ENCODE measurements around the gene COX7A2L.
"Not testable (repeated sequence)": the region's sequence is repeated elsewhere in the genome, so short reads cannot be mapped to it uniquely, and the experiment has no call there.

The COX7A2L gene

DNA sequence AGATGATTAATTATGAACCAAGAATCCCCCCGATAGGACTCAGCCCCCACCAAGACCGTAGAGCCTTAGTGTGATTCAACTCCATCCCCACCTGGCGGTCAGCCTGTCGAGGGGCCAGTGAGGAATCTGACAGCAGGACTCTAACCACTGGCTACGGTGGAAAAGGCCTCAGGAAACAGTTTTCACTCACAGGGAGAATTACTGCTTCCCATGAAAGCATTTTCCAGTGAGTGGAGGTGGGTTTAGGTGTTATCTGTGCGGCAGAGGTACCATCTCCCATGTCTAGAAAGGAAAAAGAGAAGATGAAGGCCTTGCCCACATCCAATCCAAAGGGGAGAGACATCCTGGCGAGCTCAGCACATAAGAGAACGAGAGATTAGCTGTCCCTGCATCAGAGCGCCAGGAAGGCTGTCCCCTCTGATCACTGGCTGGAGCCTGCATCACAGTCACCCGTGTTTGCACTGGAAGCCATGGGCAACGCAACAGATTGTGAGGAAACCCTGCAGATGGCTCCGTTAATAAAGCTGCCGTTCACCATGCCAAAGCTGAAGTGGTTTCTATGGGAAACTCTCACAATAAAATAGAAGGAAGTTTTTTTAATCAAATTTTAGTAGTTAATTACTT lies 22.3 kb downstream of the COX7A2L start:
- DNase-seq = no peak

DNA sequence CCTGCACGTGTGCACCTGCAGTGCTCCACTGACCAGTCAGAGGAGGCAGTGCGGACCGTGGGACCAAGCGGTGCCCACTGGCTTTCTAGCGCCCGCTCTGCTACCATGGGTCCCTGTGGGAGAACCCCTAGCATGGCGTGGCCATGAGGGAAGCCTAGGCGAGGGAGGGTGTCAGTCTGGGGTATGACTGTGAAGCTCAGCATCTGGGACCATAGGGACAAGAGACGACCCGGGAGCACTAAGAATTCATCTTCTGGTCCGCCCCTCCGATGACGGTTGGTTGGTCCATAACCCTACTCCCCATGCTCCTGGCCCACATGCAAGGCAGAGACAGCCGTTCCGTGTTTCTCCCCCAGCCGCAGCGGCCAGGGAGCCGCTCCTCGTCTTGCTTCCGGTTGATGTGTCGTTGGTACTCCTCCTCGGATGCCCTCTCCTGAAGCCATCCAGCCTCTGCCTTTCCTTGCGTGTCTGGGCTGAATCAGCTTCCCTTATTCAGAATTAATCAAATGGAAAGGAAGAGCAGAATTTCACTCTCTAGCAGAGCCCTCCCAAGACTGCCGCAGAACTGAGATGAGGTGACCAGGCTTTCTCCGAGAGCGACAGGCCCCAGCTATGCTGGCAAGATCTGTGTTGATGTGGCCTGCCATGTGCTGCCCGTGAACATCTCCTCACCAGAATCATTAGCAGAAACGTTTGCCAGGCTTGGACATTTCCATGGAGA lies 23.0 kb downstream of the COX7A2L start:
- DNase-seq = no peak

DNA sequence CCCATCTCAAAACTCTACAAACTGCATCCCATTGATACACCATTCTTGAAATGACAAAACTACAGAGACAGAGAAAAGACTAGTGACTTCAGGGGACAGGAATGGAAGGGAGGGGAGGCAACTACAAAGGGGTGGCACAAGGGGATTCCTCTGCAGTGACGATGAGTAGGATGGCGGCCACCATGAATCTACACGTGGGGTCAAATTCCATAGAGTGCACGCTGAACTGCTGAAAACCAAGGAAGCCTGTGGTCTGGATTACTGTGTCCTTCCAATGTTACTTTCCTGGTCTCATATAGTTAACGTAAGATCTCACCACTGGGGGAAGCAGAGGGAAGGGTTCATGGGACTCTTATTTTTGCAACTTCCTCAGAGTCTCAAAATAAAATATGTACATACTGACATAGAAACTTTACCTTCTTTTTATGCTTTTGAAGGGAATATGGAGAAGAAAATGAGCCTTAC lies 23.6 kb downstream of the COX7A2L start:
- no peak for DNase-seq

DNA sequence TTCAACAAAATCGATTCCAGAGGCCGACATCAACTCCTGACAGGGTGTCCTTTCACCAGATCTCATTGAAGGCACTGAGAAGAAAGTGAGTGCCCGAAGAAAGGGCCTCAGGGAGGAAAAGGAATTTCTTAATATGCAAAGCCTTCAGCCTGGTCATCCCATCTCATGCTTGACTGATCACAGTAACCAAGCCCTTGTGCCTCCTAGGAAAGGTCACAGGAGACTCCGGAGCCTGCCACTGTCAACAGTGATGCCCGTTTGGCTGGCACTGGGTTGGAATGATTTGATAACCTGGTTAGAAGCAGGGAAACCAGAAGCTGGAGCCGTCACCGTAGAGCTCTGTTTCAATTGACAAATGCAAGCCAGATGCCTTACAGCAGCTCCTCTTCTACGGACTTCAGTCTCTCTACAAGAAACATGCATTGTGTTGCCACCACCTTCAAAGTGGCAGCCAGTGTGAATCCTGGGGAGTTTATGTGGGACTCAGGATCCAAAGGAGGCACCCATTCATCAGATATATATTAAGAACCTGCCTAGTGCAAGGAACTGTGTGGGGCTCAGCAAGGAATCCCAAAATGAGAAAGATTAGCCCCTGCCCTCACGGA lies 24.6 kb downstream of the COX7A2L start:
- peak; percentile 26 for DNase-seq

DNA sequence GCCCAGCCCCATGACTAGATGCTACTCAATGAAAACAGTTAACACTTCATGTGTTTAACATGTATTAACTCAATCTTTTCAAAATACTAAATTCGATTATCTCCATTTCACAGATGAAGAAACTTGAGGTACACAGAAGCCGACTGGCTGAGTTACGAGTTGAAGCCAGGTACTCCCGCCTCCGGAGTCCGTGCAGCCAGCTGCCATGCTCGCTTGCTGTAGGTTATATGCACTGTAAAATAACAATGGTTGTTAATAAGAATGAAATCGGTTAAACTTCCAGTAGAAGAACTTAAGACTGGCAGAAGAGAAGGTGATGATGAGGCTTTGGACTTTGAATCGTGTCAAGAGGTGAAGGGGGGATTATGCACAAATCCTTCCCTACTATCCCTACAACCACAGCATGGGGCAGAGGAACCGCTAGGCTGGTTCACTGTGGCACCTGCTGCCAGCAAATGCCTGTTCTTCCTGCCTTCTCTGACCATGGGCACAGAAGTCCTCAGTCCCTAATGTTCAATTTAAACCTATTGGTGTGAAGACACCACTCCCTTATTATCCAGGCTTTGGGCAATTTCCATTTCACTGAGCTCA lies 25.4 kb downstream of the COX7A2L start:
- no peak for DNase-seq

DNA sequence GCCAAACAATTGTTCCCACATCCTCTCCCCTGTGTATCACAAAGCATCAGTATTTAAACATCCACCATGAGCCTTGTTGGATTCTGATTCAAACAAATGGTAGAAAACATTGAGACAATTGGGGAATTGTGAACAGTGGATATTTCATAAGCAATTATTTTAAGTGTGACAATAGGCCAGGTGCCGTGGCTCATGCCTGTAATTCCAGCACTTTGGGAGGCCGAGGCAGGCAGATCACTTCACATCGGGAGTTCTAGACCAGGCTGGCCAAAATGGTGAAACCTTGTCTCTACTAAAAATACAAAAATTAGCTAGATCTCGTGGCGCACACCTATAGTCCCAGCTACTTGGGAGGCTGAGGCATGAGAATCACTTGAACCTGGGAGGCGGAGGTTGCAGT lies 26.2 kb downstream of the COX7A2L start:
- not testable (repeated sequence) for DNase-seq

DNA sequence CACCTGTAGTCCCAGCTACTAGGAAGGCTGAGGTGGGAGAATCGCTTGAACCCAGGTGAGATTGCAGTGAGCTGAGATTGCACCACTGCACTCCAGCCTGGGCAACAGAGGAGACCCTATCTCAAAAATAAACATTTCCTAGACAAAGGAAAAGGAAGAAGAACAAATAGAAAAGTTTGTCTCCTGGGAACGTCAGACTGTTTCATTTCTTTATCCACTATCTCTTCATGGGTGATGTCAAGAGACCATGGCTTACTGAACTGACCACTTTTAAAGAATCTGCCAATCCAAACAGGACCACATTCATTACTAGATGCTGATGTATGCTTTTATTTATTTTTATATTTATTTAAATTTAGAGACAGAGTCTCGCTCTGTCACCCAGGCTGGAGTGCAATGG lies 26.8 kb downstream of the COX7A2L start:
- no peak for DNase-seq

DNA sequence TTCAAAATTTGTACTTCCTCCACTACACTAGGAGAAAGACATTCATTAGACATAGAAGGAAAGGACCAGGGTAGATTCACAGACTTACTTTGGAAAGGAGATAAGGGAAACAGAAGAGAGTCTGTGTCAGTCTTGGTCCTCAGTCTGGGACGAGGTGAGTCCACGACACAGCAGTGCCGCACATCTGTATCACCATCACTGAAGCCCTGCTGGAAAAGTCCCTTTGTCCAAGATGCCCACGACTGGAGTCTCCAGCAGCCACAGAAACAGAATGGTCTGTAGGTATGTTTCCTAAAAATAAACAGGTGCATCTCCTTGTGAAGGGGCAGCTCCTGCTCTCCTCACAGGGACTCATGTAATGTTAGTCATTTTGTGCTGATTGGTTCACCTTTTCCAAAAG lies 27.4 kb downstream of the COX7A2L start:
- no peak for DNase-seq

DNA sequence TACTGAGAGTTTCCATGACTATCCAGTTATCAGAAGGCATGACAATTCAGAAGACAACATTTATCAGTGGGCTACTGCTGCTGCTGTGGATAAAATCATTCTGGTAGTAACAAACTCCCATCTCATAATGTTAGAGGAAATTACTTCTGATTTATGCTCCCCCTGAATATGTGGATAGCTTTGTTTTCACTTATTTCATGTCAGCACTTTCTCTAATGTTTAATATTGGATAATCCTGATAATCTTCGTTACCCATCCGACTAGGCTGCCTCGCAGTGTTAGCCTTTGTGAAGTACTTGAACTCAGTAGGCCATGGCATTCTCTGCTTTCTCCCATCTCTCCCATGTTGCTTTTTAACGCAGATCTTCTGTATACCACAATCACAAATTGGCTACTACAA lies 28.4 kb downstream of the COX7A2L start:
- DNase-seq = no peak

DNA sequence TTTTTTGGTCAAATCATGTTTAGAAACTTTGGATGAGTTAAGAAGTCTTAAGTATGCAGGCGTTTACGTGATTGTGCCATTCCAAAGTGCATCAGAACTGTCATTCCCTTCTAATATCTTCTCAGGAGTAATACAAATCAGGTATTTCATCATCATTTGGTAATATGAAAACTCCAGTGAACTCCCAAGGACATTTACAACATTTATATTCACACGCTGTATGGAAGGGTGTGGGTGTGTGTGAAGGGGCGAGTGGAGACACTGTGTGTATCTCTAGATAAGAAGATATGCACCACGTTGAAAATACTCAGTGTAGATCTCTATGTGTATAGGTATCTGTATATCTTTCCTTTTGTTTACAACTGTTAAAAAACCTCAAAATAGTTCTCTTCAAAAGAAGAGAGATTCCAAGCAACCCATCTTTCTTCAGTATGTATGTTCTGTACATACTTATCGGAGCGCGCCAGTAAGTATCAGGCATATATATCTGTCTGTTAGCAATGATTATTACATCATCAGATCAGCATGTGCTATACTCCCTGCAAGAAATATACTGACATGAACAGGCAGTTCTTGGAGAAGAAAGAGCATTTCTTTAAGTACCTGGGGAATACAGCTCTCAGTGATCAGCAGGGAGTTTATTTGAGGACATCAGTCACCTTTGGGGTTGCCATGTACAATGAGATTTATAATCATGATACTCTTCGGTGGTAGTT lies 29.3 kb downstream of the COX7A2L start:
- DNase-seq = no peak

DNA sequence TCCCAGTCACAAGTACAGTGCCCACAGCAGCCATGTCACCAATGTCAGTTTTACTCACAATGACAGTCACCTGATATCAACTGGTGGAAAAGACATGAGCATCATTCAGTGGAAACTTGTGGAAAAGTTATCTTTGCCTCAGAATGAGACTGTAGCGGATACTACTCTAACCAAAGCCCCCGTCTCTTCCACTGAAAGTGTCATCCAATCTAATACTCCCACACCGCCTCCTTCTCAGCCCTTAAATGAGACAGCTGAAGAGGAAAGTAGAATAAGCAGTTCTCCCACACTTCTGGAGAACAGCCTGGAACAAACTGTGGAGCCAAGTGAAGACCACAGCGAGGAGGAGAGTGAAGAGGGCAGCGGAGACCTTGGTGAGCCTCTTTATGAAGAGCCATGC lies 31.3 kb downstream of the COX7A2L start:
- no peak for DNase-seq

DNA sequence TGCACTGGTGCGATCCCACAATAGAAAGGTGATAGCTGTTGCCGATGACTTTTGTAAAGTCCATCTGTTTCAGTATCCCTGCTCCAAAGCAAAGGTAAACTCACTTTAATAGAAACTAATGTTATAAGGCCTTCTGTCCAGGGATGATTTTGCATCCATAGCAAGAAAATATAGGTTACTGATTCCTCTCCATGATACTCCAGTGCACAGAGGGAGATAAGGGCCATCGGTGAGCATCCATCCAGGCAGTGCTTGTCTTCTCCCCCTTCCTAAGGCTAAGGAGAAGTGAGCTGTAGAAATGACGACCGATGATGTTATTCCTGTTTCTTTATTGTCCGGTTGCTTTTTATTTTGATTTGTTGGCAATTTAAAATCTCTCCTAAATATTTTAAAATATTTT lies 32.1 kb downstream of the COX7A2L start:
- no peak for DNase-seq

DNA sequence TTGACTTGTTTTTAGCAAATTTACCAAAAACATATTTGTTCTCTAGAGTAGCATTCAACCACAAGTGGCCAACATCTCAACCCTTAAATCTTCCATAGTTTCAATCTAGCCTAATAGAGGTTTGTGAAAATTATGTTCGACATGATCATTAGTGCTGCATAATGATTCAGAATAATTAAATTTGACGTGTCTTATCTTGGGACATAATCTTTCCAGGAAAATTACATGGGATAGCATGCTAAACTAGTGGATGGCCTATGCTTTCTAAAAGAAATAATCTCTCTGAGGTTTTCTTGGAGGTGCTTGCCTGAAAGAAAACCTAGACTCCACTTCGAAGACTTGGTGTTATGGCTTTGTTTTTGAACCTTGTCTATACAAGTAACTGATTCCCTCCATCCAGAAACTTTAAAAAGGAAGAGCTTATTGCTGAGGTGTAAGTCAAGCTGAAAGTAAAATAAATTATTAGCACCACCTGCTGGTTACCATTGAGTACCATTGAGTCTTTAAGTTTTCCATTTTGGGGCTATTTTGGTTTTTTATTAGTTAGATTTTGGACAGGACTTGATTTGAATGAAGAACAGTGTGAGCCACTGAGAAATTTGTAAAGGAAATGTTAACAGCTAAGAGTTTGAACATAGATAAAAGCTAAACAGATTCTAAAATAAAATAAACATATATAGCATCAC lies 32.7 kb downstream of the COX7A2L start:
- DNase-seq = no peak

DNA sequence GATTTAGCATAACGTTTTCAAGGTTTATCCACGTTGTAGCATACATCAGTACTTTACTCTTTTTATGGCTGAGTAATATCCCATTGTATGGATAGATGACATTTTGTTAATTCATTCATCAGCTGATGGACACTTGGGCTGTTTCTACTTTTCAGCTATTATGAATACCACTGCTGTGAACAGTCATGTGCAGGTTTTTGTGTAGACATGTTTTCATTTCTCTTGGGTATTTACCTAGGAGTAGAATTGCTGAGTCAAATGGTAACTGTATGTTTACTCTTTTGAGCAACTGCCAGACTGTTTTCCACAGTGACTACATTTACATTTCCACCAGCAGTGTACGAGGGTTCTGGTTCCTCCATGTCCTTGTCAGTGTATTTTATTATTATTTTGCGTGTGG lies 33.9 kb downstream of the COX7A2L start:
- DNase-seq = no peak

DNA sequence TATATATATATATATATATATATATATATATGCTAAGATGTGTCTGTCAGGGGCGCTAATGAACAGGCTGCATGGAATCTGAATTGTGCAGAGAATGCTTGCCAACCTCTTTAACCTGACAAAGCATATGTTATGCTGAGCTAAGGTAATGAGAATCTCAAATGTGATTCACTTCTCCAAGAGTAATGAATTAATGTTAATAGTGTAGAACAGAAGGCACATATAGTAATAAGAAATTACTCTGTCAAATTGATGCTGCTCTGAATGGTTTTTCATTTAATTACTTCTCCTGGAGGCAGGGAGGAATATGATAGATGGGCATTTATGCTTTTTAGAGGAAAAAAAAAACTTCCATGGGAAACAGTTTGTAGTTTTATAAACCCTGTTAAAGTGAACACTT lies 35.4 kb downstream of the COX7A2L start:
- DNase-seq = no peak

DNA sequence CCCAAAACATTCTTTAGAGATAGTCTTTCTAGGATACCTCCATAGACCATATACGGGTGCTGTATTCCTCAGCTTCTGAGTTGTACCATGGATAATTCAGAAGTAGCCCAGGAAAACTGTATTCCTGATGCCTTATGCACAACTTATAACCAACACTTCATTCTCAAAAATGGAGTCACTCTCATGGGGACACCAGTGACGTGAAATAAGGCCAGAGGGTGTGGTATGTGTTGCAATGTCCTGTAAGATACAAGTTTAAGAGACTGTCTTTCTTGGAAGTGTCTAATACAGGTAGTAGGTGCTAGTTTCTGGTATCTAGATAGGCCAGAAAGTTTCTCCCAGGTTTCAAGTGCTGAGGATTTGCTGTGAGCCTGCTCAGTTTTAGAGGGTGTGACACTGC lies 36.1 kb downstream of the COX7A2L start:
- no peak for DNase-seq

DNA sequence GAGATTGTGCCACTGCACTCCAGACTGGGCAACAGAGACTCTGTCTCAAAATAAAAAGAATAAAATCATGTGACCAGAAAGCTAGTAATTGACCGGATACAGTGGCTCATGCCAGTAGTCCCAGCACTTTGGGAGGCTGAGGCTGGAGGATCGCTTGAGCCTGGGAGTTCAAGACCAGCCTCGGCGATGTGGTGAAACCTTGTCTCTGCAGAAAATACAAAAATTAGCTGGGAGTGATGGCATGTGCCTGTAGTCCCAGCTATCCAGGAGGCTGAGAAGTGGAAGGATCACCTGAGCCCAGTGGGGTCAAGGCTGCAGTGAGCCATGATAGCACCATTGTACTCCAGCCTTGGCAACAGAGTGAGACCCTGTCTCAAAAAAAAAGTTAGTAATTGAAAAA lies 36.8 kb downstream of the COX7A2L start:
- DNase-seq = no peak

DNA sequence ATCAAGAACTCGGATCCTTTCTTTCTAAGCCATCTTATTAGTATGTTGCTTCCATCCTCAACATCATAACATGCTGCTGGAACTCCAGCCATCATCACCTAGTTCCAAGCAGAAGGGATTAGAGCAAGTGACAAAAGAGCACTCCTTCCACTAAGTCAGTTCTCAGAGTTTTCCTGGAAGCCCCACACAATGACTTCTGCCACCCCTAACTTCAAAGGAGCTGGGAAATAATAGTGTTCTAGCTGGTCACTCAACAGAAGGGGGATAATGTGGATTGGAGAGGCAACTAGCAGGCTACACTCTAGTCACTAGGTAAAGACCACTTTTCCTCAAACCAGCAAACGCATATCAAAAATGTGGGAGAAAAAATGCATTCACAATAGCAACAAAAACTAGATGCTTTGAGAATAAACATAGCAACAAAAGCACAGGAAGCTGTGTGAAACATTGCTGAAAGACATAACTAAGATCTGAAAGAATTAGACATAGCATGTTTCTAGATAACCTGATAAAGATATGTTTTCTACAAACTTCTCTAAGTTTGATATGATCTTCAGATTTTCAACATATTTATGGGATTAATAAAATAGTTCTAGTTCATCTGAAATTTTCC lies 39.5 kb downstream of the COX7A2L start:
- DNase-seq = no peak

DNA sequence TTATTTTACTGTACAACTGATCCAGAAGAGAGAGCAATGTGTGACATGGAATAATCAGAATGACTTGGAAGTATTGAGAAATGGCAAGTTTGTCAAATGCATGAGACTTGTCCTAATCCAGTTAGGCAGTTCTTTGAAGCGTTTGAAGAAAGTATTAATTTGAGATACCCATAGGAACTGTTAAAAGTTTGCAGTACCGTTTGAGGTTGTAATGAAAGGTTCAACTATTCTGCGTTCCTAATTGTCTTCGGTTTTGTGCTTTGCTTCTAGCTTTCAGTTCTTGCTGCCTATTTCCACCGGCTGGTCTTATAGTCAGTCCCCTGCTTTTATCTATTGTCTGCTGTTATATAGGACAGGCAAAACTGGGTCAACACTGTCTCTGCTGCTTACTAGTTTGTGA lies 41.8 kb downstream of the COX7A2L start:
- DNase-seq = no peak

DNA sequence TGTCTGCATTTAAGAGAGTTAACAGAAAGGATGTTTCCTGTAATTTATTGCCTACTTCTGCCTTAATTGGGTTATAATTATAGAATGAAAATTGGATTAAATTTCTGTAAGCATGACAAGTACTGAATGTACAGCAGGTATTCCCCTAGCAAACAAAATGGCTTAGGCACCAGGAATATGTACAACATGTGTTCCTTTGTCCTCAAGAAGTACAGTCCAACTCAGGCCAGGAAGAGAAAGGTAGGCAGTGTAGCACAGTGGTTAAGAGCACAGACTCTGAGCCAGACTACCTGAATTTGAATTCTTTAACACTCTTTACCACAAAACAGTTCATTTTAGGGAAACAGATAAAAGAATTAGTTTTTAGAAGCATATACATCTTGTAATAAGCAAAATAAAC lies 43.1 kb downstream of the COX7A2L start:
- no peak for DNase-seq

DNA sequence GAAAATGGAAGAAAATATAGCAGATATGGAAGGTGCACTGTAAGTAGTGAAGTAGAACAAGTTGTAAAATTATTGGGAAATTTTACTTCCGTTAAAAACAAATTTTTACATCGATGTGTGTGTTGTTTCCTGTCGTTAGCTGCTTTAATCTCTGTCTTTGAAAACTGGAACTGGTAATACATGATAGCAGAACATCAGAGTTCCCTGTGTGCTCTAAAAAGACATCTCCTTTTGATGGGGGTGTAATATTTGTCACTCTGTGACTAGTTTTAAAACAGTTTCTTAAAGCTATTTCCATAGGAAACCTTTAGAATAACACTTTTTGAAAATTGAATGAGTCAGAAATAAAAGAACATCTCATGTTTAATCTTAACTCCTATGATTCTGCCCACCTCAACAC lies 43.5 kb downstream of the COX7A2L start:
- no peak for DNase-seq

DNA sequence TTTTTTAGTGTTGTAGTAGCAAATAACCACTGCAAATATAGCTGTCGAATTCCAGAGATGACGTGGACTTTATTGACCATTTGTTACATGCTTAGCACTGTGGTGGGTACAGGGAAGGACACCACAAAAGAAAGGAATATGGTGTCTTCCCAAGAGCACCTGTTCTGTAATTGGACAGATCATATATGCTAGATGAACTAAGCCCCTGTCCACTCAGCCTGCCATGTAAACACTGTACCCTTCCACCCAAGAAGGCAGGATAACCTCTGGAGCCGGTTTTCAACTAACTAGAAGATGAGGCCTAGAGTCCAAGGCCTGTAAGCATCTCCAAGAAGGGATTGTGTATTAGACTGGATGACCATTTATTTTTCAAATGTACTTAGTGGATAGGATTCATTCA lies 44.1 kb downstream of the COX7A2L start:
- DNase-seq = no peak

Data from kidney glomerular epithelial cell (primary cell).